Caco-2 (cell line): ENCODE measurements around the gene PAX1. TPM values are rescaled to one million over a fixed set of nuclear protein-coding genes. Genes with fewer than 3 reads are reported as not detected.

Experiments used
- BruUV-seq: library from RNA; stranded (reverse); fragments of 400-500 nt; replicated peaks from 2 replicates; lab custom pipeline; 2021; lab: Mats Ljungman, UMichigan
- CTCF ChIA-PET: fragments of 300-600 bp; sonication (Branson Sonifier 250); formaldehyde crosslinking; loops from one replicate; lab custom pipeline; 2022; ENCODE audit warnings: antibody characterized with exemption; lab: Charles Lee
- POLR2A ChIA-PET: fragments of 300-600 bp; sonication (Branson Sonifier 250); formaldehyde crosslinking; loops from one replicate; lab custom pipeline; 2022; ENCODE audit warnings: antibody characterized with exemption; lab: Charles Lee
- DNase-seq, 2 experiments: peaks; one replicate each; pipeline versions ENCODE4 v3.0.0 to v3.0.0-alpha.2; 2020 to 2022
- H3K27me3 ChIP-seq: replicated peaks from 2 replicates; pipeline ENCODE4 v1.6.0; 2011; ENCODE audit warnings: low read length; ENCODE audit not compliant: control insufficient read depth, insufficient read depth
- H3K36me3 ChIP-seq: 2 replicates; pipeline ENCODE4 v1.5.1; 2011; ENCODE audit warnings: low read length; ENCODE audit not compliant: control insufficient read depth, insufficient read depth
- H3K4me1 ChIP-seq: fragments of 250-450 bp; sonication (Bioruptor Pico); 2 replicates; pipeline ENCODE4 v1.5.1; 2020; ENCODE audit warnings: mild to moderate bottlenecking
- H3K4me3 ChIP-seq: 2 replicates; pipeline ENCODE4 v1.5.1; 2011; ENCODE audit warnings: low read depth, mild to moderate bottlenecking, control low read depth, low read length
- H3K9me3 ChIP-seq: fragments of 250-450 bp; sonication (Bioruptor Pico); 2 replicates; pipeline ENCODE4 v1.5.1; 2020; ENCODE audit warnings: mild to moderate bottlenecking, moderate library complexity
- H3K27ac Mint-ChIP-seq: one replicate; pipeline ENCODE4 v1.8.0; 2022; ENCODE audit warnings: mixed read lengths; ENCODE audit not compliant: unreplicated experiment
- H3K27me3 Mint-ChIP-seq: one replicate; pipeline ENCODE4 v1.8.0; 2022; ENCODE audit warnings: mixed read lengths; ENCODE audit not compliant: insufficient read depth, unreplicated experiment
- H3K36me3 Mint-ChIP-seq: one replicate; pipeline ENCODE4 v1.8.0; 2022; ENCODE audit warnings: mild to moderate bottlenecking, mixed read lengths; ENCODE audit not compliant: insufficient read depth, unreplicated experiment
- H3K4me1 Mint-ChIP-seq: one replicate; pipeline ENCODE4 v1.8.0; 2022; ENCODE audit warnings: low read depth, mixed read lengths; ENCODE audit not compliant: unreplicated experiment
- H3K4me3 Mint-ChIP-seq: one replicate; pipeline ENCODE4 v1.8.0; 2022; ENCODE audit warnings: mild to moderate bottlenecking, moderate library complexity, mixed read lengths; ENCODE audit not compliant: unreplicated experiment
- H3K9me3 Mint-ChIP-seq: one replicate; pipeline ENCODE4 v1.8.0; 2022; ENCODE audit warnings: mixed read lengths; ENCODE audit not compliant: unreplicated experiment
- intact Hi-C: fragments of 100-400 bp; cut with micrococcal nuclease; formaldehyde crosslinking; loops from one replicate; pipeline ENCODE4 v1.10.0; 2022; ENCODE audit not compliant: unreplicated experiment
- total RNA-seq: library from RNA; stranded (reverse); gene quantifications from 2 replicates; pipeline ENCODE4 v1.2.3, GENCODE V29; 2022
- TF ChIP-seq, protein P1 (sequence below), 2 experiments: fragments of 200-600 bp in 1 of 2; IDR thresholded peaks; 1 replicate in 1 of 2; 2 replicates in 1 of 2; pipeline versions ENCODE4 v1.5.1 to v1.8.0; 2011 to 2022; ENCODE audit warnings: antibody characterized with exemption in 1 of 2, control low read depth in 1 of 2, inconsistent platforms in 1 of 2, low read depth in 1 of 2, low read length in 1 of 2, mild to moderate bottlenecking in 1 of 2, moderate library complexity in 1 of 2; ENCODE audit not compliant: insufficient read depth in 1 of 2, severe bottlenecking in 1 of 2, unreplicated experiment in 1 of 2

The PAX1 gene
- total RNA-seq, 1 experiment from 2014 or later = not detected

- Mint-ChIP-seq H3K4me1 (no peaks in the 10 kb centered on the region), H3K9me3 (no peaks in the 10 kb centered on the region), H3K27ac (no peak overlapping the region), H3K4me3 (no peak overlapping the region), H3K36me3 (no peaks in the 10 kb centered on the region), H3K27me3 (peaks cover 13% of the 10 kb centered on the region)
- no TSS peak for BruUV-seq
- Histone ChIP-seq H3K27me3 (no peaks in the 10 kb centered on the region), H3K4me3 (no peak overlapping the region), H3K4me1 (no peaks in the 10 kb centered on the region), H3K9me3 (no peaks in the 10 kb centered on the region), H3K36me3 (no peaks in the 10 kb centered on the region)
- TF ChIP-seq, protein P1, sequence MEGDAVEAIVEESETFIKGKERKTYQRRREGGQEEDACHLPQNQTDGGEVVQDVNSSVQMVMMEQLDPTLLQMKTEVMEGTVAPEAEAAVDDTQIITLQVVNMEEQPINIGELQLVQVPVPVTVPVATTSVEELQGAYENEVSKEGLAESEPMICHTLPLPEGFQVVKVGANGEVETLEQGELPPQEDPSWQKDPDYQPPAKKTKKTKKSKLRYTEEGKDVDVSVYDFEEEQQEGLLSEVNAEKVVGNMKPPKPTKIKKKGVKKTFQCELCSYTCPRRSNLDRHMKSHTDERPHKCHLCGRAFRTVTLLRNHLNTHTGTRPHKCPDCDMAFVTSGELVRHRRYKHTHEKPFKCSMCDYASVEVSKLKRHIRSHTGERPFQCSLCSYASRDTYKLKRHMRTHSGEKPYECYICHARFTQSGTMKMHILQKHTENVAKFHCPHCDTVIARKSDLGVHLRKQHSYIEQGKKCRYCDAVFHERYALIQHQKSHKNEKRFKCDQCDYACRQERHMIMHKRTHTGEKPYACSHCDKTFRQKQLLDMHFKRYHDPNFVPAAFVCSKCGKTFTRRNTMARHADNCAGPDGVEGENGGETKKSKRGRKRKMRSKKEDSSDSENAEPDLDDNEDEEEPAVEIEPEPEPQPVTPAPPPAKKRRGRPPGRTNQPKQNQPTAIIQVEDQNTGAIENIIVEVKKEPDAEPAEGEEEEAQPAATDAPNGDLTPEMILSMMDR (IDR thresholded peaks at IDR 0.05; ENCODE audit: insufficient read depth in 1 of 2, low read depth in 1 of 2, low read length in 1 of 2, severe bottlenecking in 1 of 2, unreplicated experiment in 1 of 2) = no peak
- ChIA-PET CTCF (no interaction called here), POLR2A (no interaction called here)
- no peak for DNase-seq
- intact Hi-C loops = no loop called here
These were observed 8.0 kb downstream of the PAX1 start for GRCh38 chr20:21713470-21713869.

GRCh38 chr20:21713901-21714296 lies 8.4 kb downstream of the PAX1 start:
- intact Hi-C loops = no loop called here
- Histone ChIP-seq H3K27me3 (no peaks in the 10 kb centered on the region), H3K36me3 (no peaks in the 10 kb centered on the region), H3K4me1 (no peaks in the 10 kb centered on the region), H3K9me3 (no peaks in the 10 kb centered on the region), H3K4me3 (no peak overlapping the region)
- no peaks in the 10 kb centered on the region for H3K36me3 Mint-ChIP-seq
- H3K9me3 Mint-ChIP-seq = no peaks in the 10 kb centered on the region
- H3K27me3 Mint-ChIP-seq = peaks cover 13% of the 10 kb centered on the region
- POLR2A ChIA-PET = no interaction called here
- BruUV-seq = no TSS peak
- no peaks in the 10 kb centered on the region for H3K4me1 Mint-ChIP-seq
- TF ChIP-seq, protein P1 (IDR thresholded peaks at IDR 0.05; ENCODE audit: insufficient read depth in 1 of 2, low read depth in 1 of 2, low read length in 1 of 2, severe bottlenecking in 1 of 2, unreplicated experiment in 1 of 2) = no peak
- DNase-seq = no peak
- no peak overlapping the region for H3K4me3 Mint-ChIP-seq
- no peak overlapping the region for H3K27ac Mint-ChIP-seq
- CTCF ChIA-PET = no interaction called here

DNA sequence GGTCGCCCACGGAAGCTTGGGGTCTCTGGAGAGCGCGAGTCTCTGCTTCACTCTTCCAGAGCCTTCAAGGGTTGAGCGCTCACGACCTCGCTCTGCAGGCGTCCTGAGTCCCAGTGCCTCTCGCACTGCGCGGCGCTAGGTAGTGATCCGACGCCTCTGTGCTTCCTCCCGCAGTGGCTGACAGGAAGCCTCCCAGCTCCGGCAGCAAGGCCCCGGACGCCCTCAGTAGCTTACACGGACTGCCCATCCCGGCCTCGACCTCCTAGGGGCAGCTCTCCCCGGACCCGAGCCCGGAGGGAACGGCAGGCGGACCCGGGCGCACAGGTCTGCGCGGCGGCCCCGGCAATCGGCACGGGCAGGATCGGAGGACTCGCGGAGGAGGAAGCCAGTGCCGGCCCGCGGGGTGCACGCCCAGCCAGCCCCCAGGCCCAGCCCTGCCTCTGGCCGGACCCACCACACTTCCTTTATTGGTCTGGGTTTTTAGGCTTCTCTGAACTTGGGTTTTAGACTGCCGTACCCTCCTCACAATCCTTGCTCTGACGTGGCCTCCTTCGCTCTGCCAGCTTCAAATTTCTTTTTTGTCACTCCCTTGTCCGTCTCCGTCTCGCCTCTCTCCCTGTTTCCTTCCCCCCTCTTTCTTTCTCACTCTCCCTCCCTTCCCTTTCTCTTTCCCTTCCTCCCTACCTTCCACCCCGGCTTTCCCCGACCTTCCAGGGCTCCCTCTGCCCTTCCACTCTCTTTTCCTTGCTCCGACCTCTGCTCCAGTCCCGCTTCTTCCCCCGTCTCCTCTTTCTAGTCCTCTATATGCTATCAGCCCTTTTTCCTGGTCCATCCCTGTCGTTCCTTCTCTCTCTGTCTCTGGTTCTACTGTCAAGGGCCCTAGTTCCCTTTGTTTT lies 9.1 kb downstream of the PAX1 start:
- H3K36me3 ChIP-seq = no peaks in the 10 kb centered on the region
- no peak overlapping the region for H3K27ac Mint-ChIP-seq
- H3K4me3 Mint-ChIP-seq = no peak overlapping the region
- H3K9me3 ChIP-seq = no peaks in the 10 kb centered on the region
- no peaks in the 10 kb centered on the region for H3K36me3 Mint-ChIP-seq
- ChIA-PET POLR2A (no interaction called here), CTCF (no interaction called here)
- no peaks in the 10 kb centered on the region for H3K9me3 Mint-ChIP-seq
- DNase-seq = no peak
- H3K27me3 Mint-ChIP-seq = peaks cover 13% of the 10 kb centered on the region
- BruUV-seq = no TSS peak
- no peaks in the 10 kb centered on the region for H3K4me1 ChIP-seq
- H3K27me3 ChIP-seq = no peaks in the 10 kb centered on the region
- intact Hi-C loops = loop anchor here (5.0 kb wide), 1 partner anchor 72 kb away; no protein-coding TSS in a partner anchor
- no peaks in the 10 kb centered on the region for H3K4me1 Mint-ChIP-seq
- H3K4me3 ChIP-seq = no peak overlapping the region
- TF ChIP-seq, protein P1 (IDR thresholded peaks at IDR 0.05; ENCODE audit: insufficient read depth in 1 of 2, low read depth in 1 of 2, low read length in 1 of 2, severe bottlenecking in 1 of 2, unreplicated experiment in 1 of 2) = no peak
